ENCODE measurements around the gene ANXA3.

GRCh38 chr4:78592088-78592783, 40.7 kb downstream of the ANXA3 start:
- TF ChIP-seq CTCF (IDR thresholded peaks at IDR 0.05) (no peak), POLR2A (IDR thresholded peaks at IDR 0.05) (no peak)
